Left lung (tissue), 10 donors: ENCODE data around the gene CDH13. TPM values are rescaled to one million over a fixed set of nuclear protein-coding genes. Genes with fewer than 3 reads are reported as not detected.

Source experiments
- ATAC-seq: fragments of 200-7000 bp; cut with Tn5 transposase; one replicate; pipeline ENCODE4 v1.9.1; 2020; ENCODE audit warnings: moderate library complexity
- DNase-seq, 4 donors: peaks; one replicate each; pipeline ENCODE4 v3.0.0-alpha.2; 2013 to 2020
- H3K27ac ChIP-seq, 2 donors: fragments of 200-600 bp; sonication (generic) in 1 of 2; one replicate each; pipeline versions ENCODE4 v1.5.0 to v1.8.0; 2020 to 2021
- H3K27me3 ChIP-seq, 2 donors: fragments of 200-600 bp; sonication (generic) in 1 of 2; one replicate each; pipeline versions ENCODE4 v1.5.0 to v1.8.0; 2020 to 2021
- H3K36me3 ChIP-seq, 2 donors: fragments of 200-600 bp; sonication (generic) in 1 of 2; one replicate each; pipeline versions ENCODE4 v1.5.0 to v1.8.0; 2020 to 2021
- H3K4me1 ChIP-seq, 2 donors: fragments of 200-600 bp; one replicate each; pipeline ENCODE4 v1.8.0; 2021
- H3K4me3 ChIP-seq, 2 donors: fragments of 200-600 bp; sonication (generic) in 1 of 2; one replicate each; pipeline versions ENCODE4 v1.5.0 to v1.8.0; 2020 to 2021; ENCODE audit warnings: mild to moderate bottlenecking in 1 of 2
- H3K9me3 ChIP-seq, 2 donors: fragments of 200-600 bp; sonication (generic) in 1 of 2; one replicate each; pipeline versions ENCODE4 v1.5.0 to v1.8.0; 2020 to 2021
- intact Hi-C, 2 donors: fragments of 100-400 bp; cut with DNase I; formaldehyde crosslinking; loops; one replicate each; pipeline versions ENCODE4 v1.11.2 to v1.14.2; 2022
- polyA plus RNA-seq, 6 donors: library from polyadenylated mRNA; unstranded; fragments of 120-200 nt; gene quantifications; one replicate each; pipeline ENCODE4 v1.2.1, GENCODE V29; 2013; ENCODE audit not compliant: insufficient read length in 6 of 6
- total RNA-seq, 2 donors: library from RNA; stranded (reverse); fragmentation: NEBNext Ultra II Directional; extraction: Animal tissue kit (Norgen Biotek cat#: 25700); gene quantifications; one replicate each; pipeline ENCODE4 v1.2.1, GENCODE V29; 2021
- TF ChIP-seq, protein P1 (sequence below), 2 donors: fragments of 200-600 bp; sonication (generic) in 1 of 2; IDR thresholded peaks; one replicate each; pipeline versions ENCODE4 v1.5.0 to v1.8.0; 2021; ENCODE audit warnings: antibody characterized with exemption in 2 of 2
- donor health status: DM: no; HTN: yes; CAD: no.
- donor health status: DM: no; HTN: no; CAD: no.

The CDH13 gene
- total and polyA plus RNA-seq, 8 donors, result 2.7 to 20.3 (median 3.2) TPM

DNA sequence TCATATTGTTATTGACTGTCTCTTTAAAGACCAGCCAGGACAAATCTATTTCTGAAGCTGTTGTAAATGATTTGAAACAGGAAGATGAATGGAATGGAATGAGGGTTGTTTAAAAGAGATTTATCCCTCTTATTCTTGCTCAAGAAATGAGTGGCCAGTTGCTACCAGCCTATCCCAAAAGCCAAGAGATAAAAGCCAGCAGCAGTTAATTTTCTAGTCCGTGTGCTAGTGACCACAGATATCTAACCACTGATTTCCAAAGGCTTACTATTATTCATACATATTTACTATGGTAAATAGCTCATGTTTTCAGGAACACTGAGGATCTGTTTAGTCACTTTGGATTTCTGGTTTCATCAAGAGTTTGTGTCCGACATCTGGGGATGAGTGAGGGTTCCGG lies 105.7 kb downstream of the CDH13 start:
- Histone ChIP-seq H3K36me3 (no peaks in the 10 kb centered on the region), H3K4me3 (no peak overlapping the region), H3K4me1 (no peaks in the 10 kb centered on the region), H3K27me3 (no peaks in the 10 kb centered on the region), H3K27ac (no peak overlapping the region), H3K9me3 (peaks cover 0 to 16% of the 10 kb centered on the region in 2 donors)
- DNase-seq (no peak), ATAC-seq (no peak)
- intact Hi-C loops, result no loop called here
- TF ChIP-seq, protein P1, sequence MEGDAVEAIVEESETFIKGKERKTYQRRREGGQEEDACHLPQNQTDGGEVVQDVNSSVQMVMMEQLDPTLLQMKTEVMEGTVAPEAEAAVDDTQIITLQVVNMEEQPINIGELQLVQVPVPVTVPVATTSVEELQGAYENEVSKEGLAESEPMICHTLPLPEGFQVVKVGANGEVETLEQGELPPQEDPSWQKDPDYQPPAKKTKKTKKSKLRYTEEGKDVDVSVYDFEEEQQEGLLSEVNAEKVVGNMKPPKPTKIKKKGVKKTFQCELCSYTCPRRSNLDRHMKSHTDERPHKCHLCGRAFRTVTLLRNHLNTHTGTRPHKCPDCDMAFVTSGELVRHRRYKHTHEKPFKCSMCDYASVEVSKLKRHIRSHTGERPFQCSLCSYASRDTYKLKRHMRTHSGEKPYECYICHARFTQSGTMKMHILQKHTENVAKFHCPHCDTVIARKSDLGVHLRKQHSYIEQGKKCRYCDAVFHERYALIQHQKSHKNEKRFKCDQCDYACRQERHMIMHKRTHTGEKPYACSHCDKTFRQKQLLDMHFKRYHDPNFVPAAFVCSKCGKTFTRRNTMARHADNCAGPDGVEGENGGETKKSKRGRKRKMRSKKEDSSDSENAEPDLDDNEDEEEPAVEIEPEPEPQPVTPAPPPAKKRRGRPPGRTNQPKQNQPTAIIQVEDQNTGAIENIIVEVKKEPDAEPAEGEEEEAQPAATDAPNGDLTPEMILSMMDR (IDR thresholded peaks at IDR 0.05), result no peak

DNA sequence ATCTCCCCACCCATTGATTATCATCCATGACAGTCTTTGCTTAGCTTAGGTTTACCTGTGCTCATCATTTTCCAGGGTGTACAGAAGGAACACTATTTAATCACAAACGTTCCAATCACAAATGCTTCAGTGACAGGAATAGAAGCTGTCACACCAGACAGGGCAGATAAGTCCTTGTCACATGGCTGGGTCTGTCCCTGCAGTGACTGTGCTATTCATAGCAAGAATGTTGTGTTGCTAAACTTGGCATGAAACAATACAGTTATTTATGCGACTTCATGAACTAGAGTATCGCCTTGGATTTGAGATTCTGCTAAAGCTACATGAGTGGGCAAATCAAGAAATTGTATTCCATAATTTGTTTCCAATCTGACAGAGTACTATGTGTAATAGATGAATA lies 108.4 kb downstream of the CDH13 start:
- no peak for ATAC-seq
- Histone ChIP-seq H3K9me3 (peaks cover 0 to 2% of the 10 kb centered on the region in 2 donors), H3K27ac (no peak overlapping the region), H3K36me3 (no peaks in the 10 kb centered on the region), H3K27me3 (no peaks in the 10 kb centered on the region), H3K4me3 (no peak overlapping the region), H3K4me1 (no peaks in the 10 kb centered on the region)
- no peak for DNase-seq
- intact Hi-C loops, result no loop called here
- TF ChIP-seq, protein P1 (IDR thresholded peaks at IDR 0.05), result no peak

DNA sequence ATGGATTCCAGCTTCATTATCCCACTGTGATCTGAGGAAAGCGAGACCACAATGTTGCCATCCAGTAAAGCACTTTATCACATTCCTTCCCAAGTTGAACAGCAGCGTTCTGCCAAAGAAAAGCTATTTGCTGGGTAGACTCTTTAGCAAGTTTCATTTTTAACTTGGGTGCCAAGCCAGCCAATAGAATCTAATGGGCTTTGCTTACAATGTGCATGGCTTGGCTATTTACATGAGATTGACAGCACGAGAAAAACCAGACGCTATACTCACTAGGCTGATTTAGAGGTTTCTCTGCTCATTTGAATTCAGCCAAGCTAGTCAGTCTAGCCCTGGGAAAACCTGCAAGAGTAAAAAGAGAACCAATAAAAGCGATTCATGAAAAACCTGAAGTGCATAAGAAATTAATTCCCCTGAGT lies 108.9 kb downstream of the CDH13 start:
- ATAC-seq, result no peak
- intact Hi-C loops, result no loop called here
- Histone ChIP-seq H3K27me3 (no peaks in the 10 kb centered on the region), H3K4me1 (no peaks in the 10 kb centered on the region), H3K36me3 (no peaks in the 10 kb centered on the region), H3K9me3 (no peaks in the 10 kb centered on the region), H3K4me3 (no peak overlapping the region), H3K27ac (no peak overlapping the region)
- no peak for DNase-seq
- TF ChIP-seq, protein P1 (IDR thresholded peaks at IDR 0.05), result no peak

DNA sequence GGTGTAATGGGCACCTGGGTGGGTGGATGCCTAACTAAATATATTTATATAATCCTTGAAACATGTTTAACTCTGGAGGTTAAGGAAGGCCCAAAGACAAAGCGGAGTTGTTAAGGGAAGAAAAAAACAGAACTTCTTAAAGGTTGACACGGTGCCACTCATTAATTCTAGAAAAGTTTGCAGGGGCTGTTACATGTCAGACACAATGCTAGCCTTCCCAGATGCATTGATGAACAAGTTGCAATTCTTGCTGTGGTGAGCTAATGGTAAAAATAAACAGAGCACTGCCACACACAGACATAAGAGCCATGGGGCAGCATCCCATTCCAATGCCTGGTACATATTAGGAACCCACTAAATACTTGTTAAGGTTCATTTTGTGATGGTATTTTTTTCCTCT lies 109.5 kb downstream of the CDH13 start:
- Histone ChIP-seq H3K4me1 (no peaks in the 10 kb centered on the region), H3K4me3 (no peak overlapping the region), H3K27ac (no peak overlapping the region), H3K27me3 (no peaks in the 10 kb centered on the region), H3K9me3 (no peaks in the 10 kb centered on the region), H3K36me3 (no peaks in the 10 kb centered on the region)
- no peak for ATAC-seq
- TF ChIP-seq, protein P1 (IDR thresholded peaks at IDR 0.05), result no peak
- intact Hi-C loops, result no loop called here
- DNase-seq, result no peak

DNA sequence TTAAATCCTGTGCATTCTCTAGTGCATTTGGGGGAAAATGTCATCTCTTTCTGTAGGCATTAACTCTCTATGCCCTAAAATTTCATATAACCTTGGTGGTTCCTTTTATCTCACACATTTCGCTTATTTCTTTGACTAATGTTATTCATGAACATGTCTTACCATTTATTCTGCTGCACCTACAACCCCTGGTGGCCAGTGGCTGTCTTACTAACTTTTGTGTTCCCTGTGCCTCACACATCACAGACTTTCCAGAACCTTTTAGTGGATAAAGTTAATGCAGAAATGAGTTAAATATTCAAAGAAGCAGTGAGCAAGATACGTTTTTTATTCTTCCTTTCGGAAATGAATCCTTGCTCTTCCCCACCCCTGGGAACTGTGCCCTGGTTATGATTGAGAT lies 111.9 kb downstream of the CDH13 start:
- no peak for DNase-seq
- TF ChIP-seq, protein P1 (IDR thresholded peaks at IDR 0.05), result no peak
- ATAC-seq, result no peak
- H3K4me1 ChIP-seq, result no peaks in the 10 kb centered on the region
- no peak overlapping the region for H3K27ac ChIP-seq
- H3K36me3 ChIP-seq, result no peaks in the 10 kb centered on the region
- intact Hi-C loops, result no loop called here
- H3K4me3 ChIP-seq, result no peak overlapping the region
- no peaks in the 10 kb centered on the region for H3K9me3 ChIP-seq
- H3K27me3 ChIP-seq, result no peaks in the 10 kb centered on the region
